ENCODE results near the gene DDX56.

GRCh38 chr7:44602576-44602910 is 28.8 kb upstream of the DDX56 start:
- TF ChIP-seq CTCF (conservative IDR thresholded peaks at IDR 0.05) (no peak), ZFX (IDR thresholded peaks at IDR 0.05) (no peak)

Data from C4-2B (cell line).